Coronary artery (tissue), 2 donors: ENCODE measurements around the gene ERAP2.

Experiments used
- DNase-seq: peaks from one replicate; pipeline ENCODE4 v3.0.0-alpha.2; 2017; ENCODE audit warnings: low spot score
- H3K27ac ChIP-seq, 2 donors: fragments of 200-600 bp; sonication (generic); one replicate each; pipeline ENCODE4 v1.5.1; 2016 to 2019
- H3K4me3 ChIP-seq: fragments of 200-600 bp; sonication (generic); 2 replicates; pipeline ENCODE4 v1.5.1; 2016; ENCODE audit warnings: mild to moderate bottlenecking, moderate library complexity
- TF ChIP-seq, protein P1 (sequence below): fragments of 200-600 bp; sonication (generic); IDR thresholded peaks from one replicate; pipeline ENCODE4 v1.5.1; 2019; ENCODE audit warnings: antibody characterized with exemption

The ERAP2 gene

DNA sequence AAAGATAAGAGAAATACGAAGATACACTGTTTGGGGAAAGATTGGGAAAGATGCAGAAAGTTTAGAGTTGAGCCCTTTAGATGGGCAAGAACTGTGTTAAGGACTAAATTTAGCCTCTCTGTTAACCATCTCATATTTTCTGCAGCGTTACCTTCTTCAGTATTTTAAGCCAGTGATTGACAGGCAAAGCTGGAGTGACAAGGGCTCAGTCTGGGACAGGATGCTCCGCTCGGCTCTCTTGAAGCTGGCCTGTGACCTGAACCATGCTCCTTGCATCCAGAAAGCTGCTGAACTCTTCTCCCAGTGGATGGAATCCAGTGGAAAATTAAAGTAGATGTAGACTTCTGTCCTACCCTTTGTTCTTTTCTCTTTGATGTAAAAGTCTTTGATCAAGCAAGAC lies 33.1 kb downstream of the ERAP2 start:
- no peak overlapping the region for H3K4me3 ChIP-seq
- no peak overlapping the region for H3K27ac ChIP-seq
- TF ChIP-seq, protein P1, sequence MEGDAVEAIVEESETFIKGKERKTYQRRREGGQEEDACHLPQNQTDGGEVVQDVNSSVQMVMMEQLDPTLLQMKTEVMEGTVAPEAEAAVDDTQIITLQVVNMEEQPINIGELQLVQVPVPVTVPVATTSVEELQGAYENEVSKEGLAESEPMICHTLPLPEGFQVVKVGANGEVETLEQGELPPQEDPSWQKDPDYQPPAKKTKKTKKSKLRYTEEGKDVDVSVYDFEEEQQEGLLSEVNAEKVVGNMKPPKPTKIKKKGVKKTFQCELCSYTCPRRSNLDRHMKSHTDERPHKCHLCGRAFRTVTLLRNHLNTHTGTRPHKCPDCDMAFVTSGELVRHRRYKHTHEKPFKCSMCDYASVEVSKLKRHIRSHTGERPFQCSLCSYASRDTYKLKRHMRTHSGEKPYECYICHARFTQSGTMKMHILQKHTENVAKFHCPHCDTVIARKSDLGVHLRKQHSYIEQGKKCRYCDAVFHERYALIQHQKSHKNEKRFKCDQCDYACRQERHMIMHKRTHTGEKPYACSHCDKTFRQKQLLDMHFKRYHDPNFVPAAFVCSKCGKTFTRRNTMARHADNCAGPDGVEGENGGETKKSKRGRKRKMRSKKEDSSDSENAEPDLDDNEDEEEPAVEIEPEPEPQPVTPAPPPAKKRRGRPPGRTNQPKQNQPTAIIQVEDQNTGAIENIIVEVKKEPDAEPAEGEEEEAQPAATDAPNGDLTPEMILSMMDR: no peak
- DNase-seq: no peak

DNA sequence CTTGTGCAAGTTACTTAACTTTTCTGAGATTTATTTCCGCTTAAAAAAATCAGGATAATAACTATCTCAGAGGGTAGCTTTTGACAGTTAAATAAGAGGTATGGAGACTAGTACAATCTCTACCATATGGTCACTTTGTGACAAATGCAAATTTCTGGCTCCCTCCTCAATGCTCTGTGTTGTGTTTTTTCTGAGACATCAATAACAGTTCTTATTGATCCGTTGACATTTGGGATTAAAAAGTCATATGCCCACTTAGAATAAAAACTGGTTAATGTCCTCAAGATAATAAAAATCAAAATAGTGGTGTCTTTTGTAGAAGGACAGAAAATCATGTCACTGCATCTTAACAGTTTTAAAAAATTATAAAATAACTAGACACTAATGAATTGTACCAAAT lies 34.8 kb downstream of the ERAP2 start:
- H3K27ac ChIP-seq: no peak overlapping the region
- no peak overlapping the region for H3K4me3 ChIP-seq
- no peak for DNase-seq
- TF ChIP-seq, protein P1: no peak

GRCh38 chr5:96913233-96913632 lies 36.9 kb downstream of the ERAP2 start:
- Histone ChIP-seq H3K27ac (no peak overlapping the region), H3K4me3 (no peak overlapping the region)
- no peak for DNase-seq
- TF ChIP-seq, protein P1: no peak

DNA sequence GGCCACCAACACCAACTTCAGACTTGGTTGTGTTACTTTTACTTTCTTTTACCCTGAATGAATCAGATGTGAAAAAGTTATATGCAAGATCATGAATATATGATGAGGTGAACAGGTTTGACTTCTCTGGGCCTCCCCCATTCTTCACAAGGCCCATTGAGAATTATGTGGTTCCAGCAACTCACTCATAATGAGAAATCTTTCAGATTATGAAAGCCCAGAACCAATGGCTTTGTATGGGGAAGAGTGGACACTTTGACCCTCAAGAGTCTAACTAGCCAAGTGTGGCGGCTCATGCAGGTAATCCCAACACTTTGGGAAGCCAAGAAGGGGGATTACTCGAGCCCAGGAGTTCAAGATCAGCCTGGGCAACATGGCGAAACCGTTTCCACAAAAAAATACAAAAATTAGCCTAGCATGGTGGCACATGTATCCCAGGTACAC lies 43.5 kb downstream of the ERAP2 start:
- TF ChIP-seq, protein P1: no peak
- DNase-seq: no peak
- H3K4me3 ChIP-seq: no peak overlapping the region
- no peak overlapping the region for H3K27ac ChIP-seq

DNA sequence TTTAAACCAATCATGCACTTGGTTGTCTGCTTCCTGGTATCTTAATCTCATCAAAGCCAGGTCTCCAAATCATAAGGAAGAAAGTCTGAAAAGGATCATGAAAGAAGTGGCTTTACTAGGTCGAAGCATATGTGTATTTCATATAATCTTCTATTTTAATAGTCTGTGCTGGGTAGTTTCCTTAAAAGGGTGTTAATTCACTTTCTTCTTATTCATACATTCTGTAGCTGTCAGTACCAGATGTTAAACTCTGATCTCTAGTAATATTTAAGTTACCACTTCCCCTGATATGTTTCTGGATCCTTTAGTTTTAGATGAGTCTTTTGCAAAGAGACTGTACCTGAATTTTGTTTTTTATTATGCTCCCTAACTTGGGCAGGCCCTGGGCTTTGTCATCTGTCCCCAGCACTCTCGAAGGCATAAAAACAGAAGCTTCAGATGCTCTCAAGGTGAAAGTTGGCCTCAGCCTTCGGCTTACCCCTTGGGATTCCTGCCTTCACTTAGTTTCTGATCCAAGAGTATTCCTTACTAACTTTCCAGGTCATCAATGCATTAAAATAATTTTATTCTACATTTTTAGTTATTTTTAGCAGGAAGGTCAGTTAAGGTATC lies 44.5 kb downstream of the ERAP2 start:
- TF ChIP-seq, protein P1: no peak
- no peak for DNase-seq
- Histone ChIP-seq H3K27ac (no peak overlapping the region), H3K4me3 (no peak overlapping the region)

DNA sequence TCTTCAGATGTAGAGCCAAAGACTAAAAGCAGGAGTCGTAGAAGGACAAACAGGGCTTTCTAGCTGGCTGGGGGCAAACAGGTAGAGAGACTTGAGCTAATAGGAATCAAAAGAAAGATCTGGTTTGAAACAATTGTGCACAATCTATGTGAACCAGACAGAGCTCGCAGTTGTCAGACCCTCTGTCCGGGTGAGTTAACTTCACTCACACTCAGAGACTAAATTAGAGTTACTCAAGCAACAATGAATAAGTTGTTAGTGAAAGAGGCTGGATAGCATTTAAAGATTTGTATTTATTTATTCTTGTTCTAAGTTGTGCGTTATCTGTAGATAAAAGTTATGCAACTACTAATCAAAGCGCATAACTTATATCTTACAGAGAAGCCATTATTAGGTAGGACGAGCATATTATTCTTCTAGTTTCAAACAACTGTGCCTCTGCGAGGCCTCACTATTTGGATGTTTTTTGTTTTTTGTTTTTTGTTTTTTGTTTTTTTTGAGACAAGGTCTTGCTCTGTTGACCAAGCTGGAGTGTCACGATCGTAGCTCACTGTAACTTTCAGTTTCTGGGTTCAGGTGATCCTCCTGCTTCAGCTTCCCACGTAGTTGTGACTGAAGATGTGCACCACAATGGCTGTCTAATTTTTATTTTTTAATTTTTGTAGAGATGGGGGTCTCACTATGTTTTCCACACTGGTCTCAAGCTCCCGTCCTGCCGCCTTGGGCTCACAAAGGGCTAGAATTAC lies 46.4 kb downstream of the ERAP2 start:
- Histone ChIP-seq H3K27ac (no peak overlapping the region), H3K4me3 (no peak overlapping the region)
- DNase-seq: no peak
- TF ChIP-seq, protein P1: no peak

GRCh38 chr5:96924016-96924443 lies 47.7 kb downstream of the ERAP2 start:
- no peak overlapping the region for H3K27ac ChIP-seq
- TF ChIP-seq, protein P1: no peak
- H3K4me3 ChIP-seq: no peak overlapping the region
- no peak for DNase-seq
